K562 (cell line): ENCODE data around the gene RORC. TPM values are rescaled to one million over a fixed set of nuclear protein-coding genes. Genes with fewer than 3 reads are reported as not detected.

Experiments used
- ATAC-seq: fragments of 200-7000 bp; cut with Tn5 transposase; 3 replicates; pipeline ENCODE4 v1.9.1; 2020; ENCODE audit warnings: moderate library complexity
- BruUV-seq: library from RNA; stranded (reverse); fragments of 400-500 nt; replicated peaks from 2 replicates; lab custom pipeline; 2021; lab: Mats Ljungman, UMichigan
- CTCF ChIA-PET: fragments of 300-600 bp; formaldehyde crosslinking; extraction: SDS; loops from one replicate; lab custom pipeline; 2021; ENCODE audit warnings: low intra/inter-chr PET ratio; lab: Yijun Ruan, JAX
- POLR2A ChIA-PET: fragments of 300-600, 350-650 bp; sonication (Branson Sonifier 250); formaldehyde crosslinking; extraction: SDS; loops from one replicate; lab custom pipeline; 2021; ENCODE audit warnings: antibody characterized with exemption, inconsistent platforms; lab: Yijun Ruan, JAX
- DNase-seq, 4 experiments: peaks; one replicate each; pipeline versions ENCODE4 v3.0.0 to v3.0.0-alpha.2; 2011 to 2018; ENCODE audit warnings: low spot score in 3 of 4, mixed read lengths in 3 of 4; ENCODE audit errors: extremely low read depth in 1 of 4
- FAIRE-seq: peaks from 2 replicates; lab custom pipeline; 2011; peaks lifted over from hg19 to GRCh38; lab: Jason Lieb, UNC
- H2AFZ ChIP-seq: 2 replicates; pipeline ENCODE4 v1.6.0; 2011; ENCODE audit warnings: low read depth, low read length, control low read depth, inconsistent platforms
- H3K27ac ChIP-seq: fragments of 200-600 bp; 3 replicates; pipeline ENCODE4 v1.8.0; 2011; ENCODE audit warnings: low read depth, mild to moderate bottlenecking, control low read depth, inconsistent platforms, low read length, moderate library complexity, mixed read lengths; ENCODE audit errors: extremely low read depth
- H3K27me3 ChIP-seq, 2 experiments: fragments of 300-600 bp in 1 of 2; 2 replicates in 1 of 2; 3 replicates in 1 of 2; pipeline versions ENCODE4 v1.6.0 to v1.8.0; 2011; ENCODE audit warnings: inconsistent platforms in 2 of 2, low read length in 2 of 2, mild to moderate bottlenecking in 1 of 2, mixed read lengths in 1 of 2, moderate library complexity in 1 of 2; ENCODE audit not compliant: control insufficient read depth in 2 of 2, insufficient read depth in 2 of 2
- H3K36me3 ChIP-seq: fragments of 300-600 bp; 3 replicates; pipeline ENCODE4 v1.8.0; 2011; ENCODE audit warnings: mild to moderate bottlenecking, low read length, inconsistent platforms; ENCODE audit not compliant: control insufficient read depth, insufficient read depth
- H3K4me1 ChIP-seq, 2 experiments: fragments of 200-600 bp in 1 of 2; replicated peaks in 1 of 2; 2 replicates in 1 of 2; 3 replicates in 1 of 2; pipeline versions ENCODE4 v1.5.1 to v1.8.0; 2011; ENCODE audit warnings: inconsistent platforms in 2 of 2, low read length in 2 of 2, mild to moderate bottlenecking in 1 of 2, mixed read lengths in 1 of 2, moderate library complexity in 1 of 2; ENCODE audit not compliant: control insufficient read depth in 2 of 2, insufficient read depth in 2 of 2
- H3K4me2 ChIP-seq: 2 replicates; pipeline ENCODE4 v1.6.1; 2011; ENCODE audit warnings: low read length, control low read depth, inconsistent platforms, mixed read lengths; ENCODE audit not compliant: insufficient read depth
- H3K4me3 ChIP-seq: fragments of 200-600 bp; sonication (generic), shearing (Covaris generic); 2 replicates; pipeline ENCODE4 v1.5.1; 2016; ENCODE audit warnings: control low read depth, inconsistent platforms
- H3K79me2 ChIP-seq: fragments of 200-600 bp; 3 replicates; pipeline ENCODE4 v1.8.0; 2011; ENCODE audit warnings: low read length, inconsistent platforms; ENCODE audit not compliant: control insufficient read depth, insufficient read depth
- H3K9ac ChIP-seq, 2 experiments: 2 replicates each; pipeline versions ENCODE4 v1.6.0 to v1.6.1; 2011; ENCODE audit warnings: low read depth in 2 of 2, low read length in 2 of 2, control low read depth in 1 of 2, inconsistent platforms in 1 of 2, mild to moderate bottlenecking in 1 of 2, mixed read lengths in 1 of 2; ENCODE audit not compliant: insufficient read depth in 1 of 2
- H3K9me1 ChIP-seq: one replicate; pipeline ENCODE4 v1.6.0; 2011; ENCODE audit warnings: inconsistent platforms, mild to moderate bottlenecking, low read length, moderate library complexity; ENCODE audit not compliant: control insufficient read depth, insufficient read depth
- H3K9me3 ChIP-seq: replicated peaks from 2 replicates; pipeline ENCODE4 v1.5.1; 2011; ENCODE audit warnings: low read depth, low read length, inconsistent platforms; ENCODE audit not compliant: control insufficient read depth, insufficient read depth
- H4K20me1 ChIP-seq: replicated peaks from 2 replicates; pipeline ENCODE4 v1.6.1; 2011; ENCODE audit warnings: low read length, inconsistent platforms, mixed read lengths; ENCODE audit not compliant: control insufficient read depth, insufficient read depth
- EHMT2 ChIP-seq: fragments of 450-650 bp; IDR thresholded peaks from 2 replicates; pipeline ENCODE4 v1.6.1; 2018; ENCODE audit warnings: antibody characterized with exemption
- HDGF ChIP-seq: fragments of 450-650 bp; IDR thresholded peaks from 2 replicates; pipeline ENCODE4 v1.6.1; 2016
- MAFF ChIP-seq: IDR thresholded peaks from 2 replicates; pipeline ENCODE4 v1.6.1; 2012; ENCODE audit warnings: low read length, improper control_type of control experiment
- MAFG ChIP-seq: fragments of 450-650 bp; conservative IDR thresholded peaks from 2 replicates; pipeline ENCODE4 v1.6.1; 2016; ENCODE audit warnings: missing genetic modification characterization, missing compliant biosample characterization
- MAFK ChIP-seq: IDR thresholded peaks from 2 replicates; pipeline ENCODE4 v1.6.1; 2011; ENCODE audit warnings: low read length, improper control_type of control experiment
- MEF2D ChIP-seq: conservative IDR thresholded peaks from 2 replicates; pipeline ENCODE4 v1.6.1; 2016; ENCODE audit warnings: low read depth, missing genetic modification characterization, missing compliant biosample characterization
- MEIS2 ChIP-seq: fragments of 450-650 bp; IDR thresholded peaks from 2 replicates; pipeline ENCODE4 v1.6.1; 2014; ENCODE audit warnings: mild to moderate bottlenecking; ENCODE audit not compliant: partially characterized antibody
- MNT ChIP-seq, 2 experiments: fragments of 450-650 bp; conservative IDR thresholded peaks; 2 replicates each; pipeline ENCODE4 v1.6.1; 2017; ENCODE audit warnings: mild to moderate bottlenecking in 2 of 2, moderate library complexity in 2 of 2
- NFE2 ChIP-seq: IDR thresholded peaks from 2 replicates; pipeline ENCODE4 v1.6.1; 2014; ENCODE audit warnings: antibody characterized with exemption, low read depth
- SAP30 ChIP-seq: fragments of 200-600 bp; sonication (generic); IDR thresholded peaks from 2 replicates; pipeline ENCODE4 v1.6.1; 2012; ENCODE audit warnings: borderline replicate concordance, low read depth, mild to moderate bottlenecking, moderate library complexity, low read length, control low read depth, inconsistent platforms; ENCODE audit not compliant: insufficient read depth, poor library complexity, severe bottlenecking
- SPI1 ChIP-seq: IDR thresholded peaks from 2 replicates; pipeline ENCODE4 v1.6.1; 2011; ENCODE audit warnings: low read depth, low read length, control low read depth, borderline replicate concordance
- ZBTB17 ChIP-seq: fragments of 450-650 bp; formaldehyde crosslinking; IDR thresholded peaks from 2 replicates; pipeline ENCODE4 v1.4.0; 2020; ENCODE audit warnings: mild to moderate bottlenecking
- ZNF316 ChIP-seq: fragments of 450-650 bp; IDR thresholded peaks from 2 replicates; pipeline ENCODE4 v1.6.1; 2016
- WGBS: fragments of 100-300 bp; shearing (Covaris generic); methylation state at CpG from one replicate; pipeline ENCODE4 v1.1.6; 2016; ENCODE audit warnings: low coverage, mixed read lengths; ENCODE audit not compliant: insufficient coverage; ENCODE audit errors: missing lambda C conversion rate; 5-methylcytosine and 5-hydroxymethylcytosine counted together
- in situ Hi-C: fragments of 300-500 bp; cut with MboI; formaldehyde crosslinking; loops from 4 replicates; pipeline ENCODE4 v1.15.0; 2018; ENCODE audit warnings: inconsistent platforms, mixed read lengths
- intact Hi-C: fragments of 100-400 bp; cut with micrococcal nuclease; formaldehyde crosslinking; loops from 2 replicates; pipeline ENCODE4 v1.14.2; 2022
- polyA plus RNA-seq, 8 experiments: library from polyadenylated mRNA; depleted of rRNA in 4 of 8; stranded (reverse) in 5 of 8; unstranded in 3 of 8; fragments of >200 nt; fragmentation: Nextera tagmentation in 2 of 8; fragmentation: Illumina TruSeq in 1 of 8; extraction: Ambion mirVana in 2 of 8; extraction: Trizol in 1 of 8; gene quantifications; 2 replicates each; pipeline versions ENCODE4 v1.2.1 to v1.2.3, GENCODE V29; 2011 to 2014; ENCODE audit warnings: inconsistent platforms in 1 of 8, missing spikeins in 1 of 8
- total RNA-seq, 7 experiments: library from RNA; depleted of rRNA in 6 of 7; stranded (reverse); fragments of >200 nt in 6 of 7; fragmentation: Illumina TruSeq in 2 of 7; extraction: Trizol in 2 of 7; gene quantifications; 2 replicates each; pipeline versions ENCODE4 v1.2.1 to v1.2.3, GENCODE V29; 2011 to 2021; ENCODE audit warnings: low replicate concordance in 1 of 7

RORC gene
- total and polyA plus RNA-seq, 9 of the 15 experiments (the other 6 are each of a cell fraction or from before 2014, with no cell fraction given), result not detected

- no peak overlapping the region for H3K27ac ChIP-seq
- H4K20me1 ChIP-seq, result no peaks in the 10 kb centered on the region
- peaks cover 0 to 21% of the 10 kb centered on the region in 2 experiments; a peak in 2 of 5 replicates for H3K27me3 ChIP-seq
- peaks cover 5 to 7% of the 10 kb centered on the region in 2 experiments; a peak in 3 of 5 replicates for H3K4me1 ChIP-seq
- FAIRE-seq, result no peak
- in situ Hi-C loops, result no loop called here
- no peak overlapping the region for H3K4me3 ChIP-seq
- WGBS, result 8% methylated on average over 3 of the region's 3 CpGs
- no peaks in the 10 kb centered on the region for H3K79me2 ChIP-seq
- intact Hi-C loops, result no loop called here
- H2AFZ ChIP-seq, result no peak overlapping the region
- no peak for ATAC-seq
- H3K9me1 ChIP-seq, result peaks cover 3% of the 10 kb centered on the region
- DNase-seq, result no peak
- H3K36me3 ChIP-seq, result no peaks in the 10 kb centered on the region
- BruUV-seq, result no TSS peak
- CTCF ChIA-PET, result no interaction called here
- H3K9me3 ChIP-seq, result no peaks in the 10 kb centered on the region
- POLR2A ChIA-PET, result interaction anchor here (0.6 to 1.5 kb wide), 6 partner anchors 8 to 208 kb away, joined by 3 to 4 read pairs (median 3); no protein-coding TSS in a partner anchor
- H3K4me2 ChIP-seq, result no peak overlapping the region
- H3K9ac ChIP-seq, result no peak overlapping the region
- TF ChIP-seq SPI1, result peak; percentile 84
- TF ChIP-seq MAFG (tag), result no peak
Observed at GRCh38 chr1:151858030-151858746, 26.6 kb upstream of the RORC start.

DNA sequence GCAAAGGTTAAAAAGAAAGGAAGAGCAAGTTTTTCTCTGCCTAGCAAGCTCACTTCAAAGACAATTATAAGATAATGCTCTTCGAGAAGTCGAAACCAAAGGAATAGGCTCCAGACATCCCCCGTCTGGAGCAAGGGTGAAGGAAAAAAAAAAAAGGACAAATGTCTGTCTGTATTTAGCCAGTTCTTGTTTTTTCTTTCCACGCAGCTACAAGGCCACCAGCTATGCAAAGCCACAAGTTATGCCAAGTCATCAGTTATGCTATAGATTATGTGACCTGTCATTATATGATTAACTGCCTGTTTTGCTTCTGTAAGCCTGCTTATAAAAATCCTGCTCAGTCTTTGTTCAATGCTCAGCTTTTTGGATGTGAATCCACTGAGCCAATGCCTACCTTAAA lies 24.3 kb upstream of the RORC start:
- Histone ChIP-seq H3K4me3 (no peak overlapping the region), H3K27ac (no peak overlapping the region), H3K9me1 (peaks cover 3% of the 10 kb centered on the region), H3K4me2 (no peak overlapping the region), H3K4me1 (peaks cover 5 to 7% of the 10 kb centered on the region in 2 experiments; a peak in 3 of 5 replicates), H3K36me3 (no peaks in the 10 kb centered on the region), H3K9me3 (no peaks in the 10 kb centered on the region), H3K79me2 (no peaks in the 10 kb centered on the region), H4K20me1 (0 out of 2 replicates have a peak, but pooled peaks cover under 1% of the 10 kb centered on the region), H3K9ac (no peak overlapping the region), H3K27me3 (peaks cover 14 to 36% of the 10 kb centered on the region in 2 experiments), H2AFZ (no peak overlapping the region)
- BruUV-seq, result no TSS peak
- POLR2A ChIA-PET, result interaction anchor here (1.4 kb wide), 1 partner anchor 10 kb away, joined by 3 read pairs; no protein-coding TSS in a partner anchor
- in situ Hi-C loops (no loop called here), intact Hi-C loops (no loop called here)
- ATAC-seq, result no peak
- WGBS, result 2% methylated on average over 4 of the region's 4 CpGs
- CTCF ChIA-PET, result no interaction called here
- no peak for DNase-seq
- peak; percentile 37 for FAIRE-seq
- TF ChIP-seq ZBTB17, result no peak
- TF ChIP-seq MAFG (tag), result peak; percentile 94
- no peak for TF ChIP-seq EHMT2
- TF ChIP-seq MAFF, result peak; percentile 79
- TF ChIP-seq MEIS2, result peak; percentile 89
- TF ChIP-seq SAP30, result no peak
- TF ChIP-seq NFE2, result peak; percentile 29; the same call in 1 of the 2 replicates
- TF ChIP-seq MAFK, result peak; percentile 76
- no peak for TF ChIP-seq MEF2D
- TF ChIP-seq MNT (conservative IDR thresholded peaks at IDR 0.05), result no peak
- no peak for TF ChIP-seq HDGF
- peak; percentile 95 for TF ChIP-seq ZNF316
